SKM-1 (cell line): ENCODE measurements around the gene MDC1.
"Not testable (repeated sequence)": the region's sequence is repeated elsewhere in the genome, so short reads cannot be mapped to it uniquely, and the experiment has no call there.

ENCODE experiments used
- DNase-seq: peaks from one replicate; lab custom pipeline; 2025; ENCODE audit not compliant: unreplicated experiment; lab: John Stamatoyannopoulos, UW

MDC1 gene

GRCh38 chr6:30717129-30717844, at the start of gene MDC1:
MDC1 (minus strand) TSS chr6:30717281; CDS start chr6:30715175, 2,106 bp downstream.
- DNase-seq = peak; percentile 99

- DNase-seq = no peak
These were observed 49.5 kb upstream of the MDC1 start for GRCh38 chr6:30766461-30767157.

GRCh38 chr6:30765495-30765894, 48.4 kb upstream of the MDC1 start:
- not testable (repeated sequence) for DNase-seq

GRCh38 chr6:30764490-30765043, 47.5 kb upstream of the MDC1 start:
- DNase-seq = not testable (repeated sequence)

GRCh38 chr6:30763618-30764489, 46.8 kb upstream of the MDC1 start:
- no peak for DNase-seq

- DNase-seq = no peak
These were observed 46.1 kb upstream of the MDC1 start for GRCh38 chr6:30763155-30763617.

GRCh38 chr6:30761791-30762429, 44.8 kb upstream of the MDC1 start:
- no peak for DNase-seq

- DNase-seq = no peak
These were observed 43.5 kb upstream of the MDC1 start for GRCh38 chr6:30760549-30760948.

GRCh38 chr6:30759575-30760239, 42.6 kb upstream of the MDC1 start:
- DNase-seq = no peak

- no peak for DNase-seq
These were observed 40.3 kb upstream of the MDC1 start for GRCh38 chr6:30757261-30757904.

GRCh38 chr6:30756405-30757003, 39.4 kb upstream of the MDC1 start:
- not testable (repeated sequence) for DNase-seq

GRCh38 chr6:30754631-30755030, 37.5 kb upstream of the MDC1 start:
- DNase-seq = no peak

- DNase-seq = no peak
These were observed 35.3 kb upstream of the MDC1 start for GRCh38 chr6:30752157-30752927.

GRCh38 chr6:30750379-30750668, 33.2 kb upstream of the MDC1 start:
- no peak for DNase-seq

- no peak for DNase-seq
These were observed 32.7 kb upstream of the MDC1 start for GRCh38 chr6:30749554-30750378.

- no peak for DNase-seq
These were observed 31.9 kb upstream of the MDC1 start for GRCh38 chr6:30748851-30749540.
